NCI-H510A (cell line): Measurements from ENCODE around the gene USP24.
"Not testable (repeated sequence)": the region's sequence is repeated elsewhere in the genome, so short reads cannot be mapped to it uniquely, and the experiment has no call there.

ENCODE experiments used
- DNase-seq: peaks from one replicate; lab custom pipeline; 2025; lab: John Stamatoyannopoulos, UW

USP24 gene

GRCh38 chr1:55229726-55230125 is 14.6 kb upstream of the USP24 start:
- not testable (repeated sequence) for DNase-seq

GRCh38 chr1:55225228-55225627 is 10.1 kb upstream of the USP24 start:
- no peak for DNase-seq

GRCh38 chr1:55224729-55225128 is 9.6 kb upstream of the USP24 start:
- no peak for DNase-seq

DNA sequence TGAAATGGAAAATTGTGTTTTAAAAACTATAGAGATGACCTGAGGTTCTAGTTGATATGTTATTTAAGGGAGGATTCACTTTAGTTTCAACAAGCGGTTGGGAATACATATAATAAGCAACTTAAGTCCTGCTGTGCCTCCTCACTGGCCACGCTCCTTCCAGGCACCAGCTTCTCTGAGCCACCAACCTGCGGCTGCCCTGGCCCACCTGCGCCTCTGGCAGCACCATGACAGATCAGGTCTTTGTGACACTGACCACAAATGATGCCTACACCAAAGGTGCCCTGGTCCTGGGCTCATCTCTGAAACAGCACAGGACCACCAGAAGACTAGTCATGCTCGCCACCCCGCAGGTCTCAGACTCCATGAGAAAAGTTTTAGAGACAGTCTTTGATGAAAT is 7.0 kb upstream of the USP24 start:
- DNase-seq, result no peak

GRCh38 chr1:55217226-55217986 is 2.2 kb upstream of the USP24 start:
- no peak for DNase-seq

DNA sequence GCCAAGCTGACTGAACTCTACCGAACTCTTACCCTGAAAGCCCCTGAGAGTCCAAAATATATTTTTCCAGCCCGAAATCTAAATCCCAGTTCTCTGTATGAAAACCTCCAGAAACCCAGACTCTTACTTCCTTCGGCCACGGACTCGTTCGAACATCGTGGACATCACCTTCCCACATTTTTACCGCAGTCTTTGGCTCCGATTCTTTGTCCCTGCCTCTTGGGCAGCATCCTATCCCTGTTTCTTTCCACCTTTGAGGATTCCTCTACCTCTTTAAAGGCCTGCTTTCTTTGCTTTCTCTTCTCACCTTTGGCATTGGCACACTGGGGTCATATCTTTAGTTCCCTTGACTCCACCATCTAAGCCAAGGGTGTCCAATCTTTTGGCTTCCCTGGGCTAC is 932 bp upstream of the USP24 start:
- no peak for DNase-seq

- peak; percentile 50 for DNase-seq
Observed at GRCh38 chr1:55214934-55215193, 300 bp downstream of the USP24 start.

- DNase-seq, result peak; percentile 21
Observed at GRCh38 chr1:55214212-55214933, 791 bp downstream of the USP24 start.

DNA sequence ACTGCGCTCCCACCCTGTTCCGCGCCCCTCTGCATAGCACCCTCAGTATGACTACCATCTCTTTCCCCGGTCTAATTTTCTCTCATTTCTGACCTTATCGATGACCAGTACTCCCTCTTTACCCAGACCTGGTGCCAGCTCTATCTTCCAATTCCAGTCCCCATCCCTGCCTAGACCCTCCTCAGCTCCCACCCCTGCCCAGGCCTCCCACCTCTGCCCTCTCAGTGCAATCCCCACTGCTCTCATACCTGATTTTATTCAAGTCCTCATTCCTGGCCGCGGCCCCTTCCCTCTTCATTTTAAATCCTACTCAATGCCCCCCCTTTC is 1.3 kb downstream of the USP24 start:
- DNase-seq, result no peak

DNA sequence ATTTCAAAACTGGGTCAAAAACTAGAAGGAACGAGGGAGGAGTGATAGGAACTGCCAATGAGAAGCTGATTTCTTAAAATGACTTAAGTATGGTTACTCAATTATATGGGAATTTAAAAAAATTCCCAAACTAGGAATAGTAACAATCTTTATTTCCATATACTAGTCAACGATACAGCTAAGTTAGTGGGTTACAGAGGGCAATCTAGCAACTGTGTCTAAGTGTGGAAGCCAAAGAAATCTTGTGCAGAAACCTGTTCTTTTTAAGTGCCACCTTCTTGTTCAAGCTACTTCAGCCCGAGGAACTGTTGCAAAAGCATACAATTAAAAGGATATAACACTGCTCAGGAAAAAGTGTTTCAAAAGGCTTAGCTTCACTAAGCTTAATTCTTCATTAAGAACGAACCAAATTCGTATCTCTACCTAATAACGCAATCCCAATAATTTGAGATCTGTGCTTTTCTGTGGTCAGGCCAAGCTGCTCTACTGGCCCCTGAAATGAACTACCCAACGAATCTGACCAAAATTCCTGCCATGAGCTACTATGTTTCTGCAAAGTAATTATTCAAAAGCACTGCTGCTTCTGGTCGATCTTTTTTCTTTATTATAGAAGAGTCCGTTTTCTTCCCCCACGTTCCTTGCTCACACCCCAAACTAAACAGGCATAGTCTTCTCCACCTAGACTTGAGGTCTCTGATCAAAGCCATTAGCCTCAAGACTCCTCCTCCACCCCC is 1.8 kb downstream of the USP24 start:
- no peak for DNase-seq

- no peak for DNase-seq
Observed at GRCh38 chr1:55212349-55213150, 2.6 kb downstream of the USP24 start.

DNA sequence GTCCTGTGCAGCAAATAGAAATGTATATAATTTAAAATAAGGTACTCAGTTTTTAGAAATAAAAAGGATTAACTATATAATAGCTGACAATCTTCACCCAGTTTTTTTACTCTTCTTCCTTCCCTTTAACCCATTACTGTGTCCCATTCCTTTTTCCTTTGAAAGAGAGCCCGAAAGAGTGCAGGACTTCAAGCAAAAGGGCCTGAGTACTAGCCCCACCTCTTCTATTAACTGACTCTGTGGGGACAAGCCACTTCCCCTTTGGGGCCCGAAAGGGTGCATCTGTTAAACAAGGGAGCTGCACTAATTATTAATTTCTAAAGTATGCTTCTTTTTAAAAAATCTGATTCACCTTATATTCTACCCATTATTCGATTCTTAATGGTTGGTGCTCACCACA is 3.3 kb downstream of the USP24 start:
- DNase-seq, result no peak

- no peak for DNase-seq
Observed at GRCh38 chr1:55210990-55211801, 4.0 kb downstream of the USP24 start.

DNA sequence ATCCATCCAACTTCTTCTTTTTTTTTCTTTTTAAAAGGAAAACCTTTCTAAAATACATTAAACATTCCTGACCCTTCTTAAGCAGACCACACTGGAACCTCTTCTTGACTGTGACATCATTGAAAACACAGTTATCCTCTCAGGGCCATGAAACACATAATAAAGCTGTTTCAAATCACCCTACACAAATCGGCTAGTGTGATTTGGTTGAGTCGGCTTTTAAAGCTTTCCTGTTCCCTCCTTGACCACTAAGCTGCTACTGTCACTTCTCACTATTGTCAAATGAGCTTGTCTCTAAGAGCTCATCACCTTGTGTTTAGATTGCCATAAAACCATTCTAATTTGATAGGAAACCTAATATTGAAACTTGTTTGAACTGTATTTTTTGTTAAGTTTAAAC is 5.9 kb downstream of the USP24 start:
- DNase-seq, result no peak

- no peak for DNase-seq
Observed at GRCh38 chr1:55206210-55206609, 9.0 kb downstream of the USP24 start.

DNA sequence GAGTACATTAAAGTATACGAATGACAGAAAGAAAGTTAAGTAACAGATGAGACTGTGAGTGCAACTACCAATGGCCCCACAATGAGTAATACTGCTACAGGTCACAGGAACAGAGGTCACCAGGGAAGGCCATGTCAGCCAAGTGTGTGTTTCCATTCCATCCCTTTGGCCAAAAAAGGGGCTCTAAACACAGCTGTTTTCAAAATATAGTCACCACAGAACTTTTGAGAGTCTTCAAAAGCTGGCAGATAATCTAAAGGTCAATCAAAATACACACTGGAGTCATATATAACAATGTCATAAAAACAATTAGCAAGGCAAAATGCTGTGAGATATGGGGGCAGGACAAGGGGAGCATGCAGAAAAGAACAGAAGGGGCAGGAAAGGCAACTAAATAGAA is 10.2 kb downstream of the USP24 start:
- no peak for DNase-seq

DNA sequence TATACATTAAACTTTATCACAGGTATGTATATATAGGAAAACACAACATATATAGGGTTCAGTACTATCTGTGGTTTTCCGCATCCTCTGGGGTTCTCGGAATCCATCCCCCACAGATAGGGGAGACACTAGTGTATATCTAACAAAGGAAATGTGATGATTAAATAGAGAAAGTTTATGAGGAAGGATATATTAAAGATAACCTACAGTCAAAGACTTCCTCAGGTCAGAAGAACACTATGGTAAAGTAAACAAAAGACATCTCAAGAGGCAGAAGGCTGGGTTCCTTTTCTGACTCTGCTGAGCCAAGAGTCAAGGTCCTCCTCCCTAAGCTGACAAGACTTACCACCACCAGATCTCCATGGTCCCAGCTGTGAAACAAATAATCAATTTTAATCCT is 12.1 kb downstream of the USP24 start:
- no peak for DNase-seq

- no peak for DNase-seq
Observed at GRCh38 chr1:55200667-55201066, 14.5 kb downstream of the USP24 start.

DNA sequence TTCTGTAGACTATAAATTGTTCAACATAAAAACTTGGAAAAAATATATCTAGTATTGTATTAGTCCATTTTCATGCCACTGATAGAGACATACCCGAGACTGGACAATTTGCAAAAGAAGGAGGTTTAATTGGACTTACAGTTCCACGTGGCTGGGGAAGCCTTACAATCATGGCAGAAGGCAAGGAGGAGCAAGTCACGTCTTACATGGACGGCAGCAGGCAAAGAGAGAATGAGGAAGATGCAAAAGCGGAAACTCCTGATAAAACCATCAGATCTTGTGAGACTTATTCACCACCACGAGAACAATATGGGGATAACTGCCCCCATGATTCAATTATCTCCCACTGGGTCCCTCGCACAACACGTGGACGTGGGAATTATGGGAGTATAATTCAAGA is 15.4 kb downstream of the USP24 start:
- DNase-seq, result not testable (repeated sequence)

- DNase-seq, result no peak
Observed at GRCh38 chr1:55198044-55198443, 17.1 kb downstream of the USP24 start.

GRCh38 chr1:55197099-55197498 is 18.1 kb downstream of the USP24 start:
- DNase-seq, result no peak
